Activated CD8-positive, alpha-beta memory T cell treated with anti-CD3 and anti-CD28 coated beads for 36 hours (primary cell): ENCODE data around the gene CXXC5. TPM values are rescaled to one million over a fixed set of nuclear protein-coding genes. Genes with fewer than 3 reads are reported as not detected.

ENCODE experiments used
- CTCF ChIA-PET: fragments of 350-600 bp; sonication (Branson Sonifier 250); formaldehyde crosslinking; loops from one replicate; lab custom pipeline; 2021; ENCODE audit warnings: antibody characterized with exemption; lab: Charles Lee
- POLR2A ChIA-PET: fragments of 350-600 bp; sonication (Branson Sonifier 250); formaldehyde crosslinking; loops from one replicate; lab custom pipeline; 2021; ENCODE audit warnings: antibody characterized with exemption; lab: Charles Lee
- total RNA-seq, 2 experiments: library from RNA; stranded (reverse); gene quantifications; one replicate each; pipeline ENCODE4 v1.2.3, GENCODE V29; 2021

The CXXC5 gene
- total RNA-seq, 2 experiments from 2014 or later = 2.7 TPM

DNA sequence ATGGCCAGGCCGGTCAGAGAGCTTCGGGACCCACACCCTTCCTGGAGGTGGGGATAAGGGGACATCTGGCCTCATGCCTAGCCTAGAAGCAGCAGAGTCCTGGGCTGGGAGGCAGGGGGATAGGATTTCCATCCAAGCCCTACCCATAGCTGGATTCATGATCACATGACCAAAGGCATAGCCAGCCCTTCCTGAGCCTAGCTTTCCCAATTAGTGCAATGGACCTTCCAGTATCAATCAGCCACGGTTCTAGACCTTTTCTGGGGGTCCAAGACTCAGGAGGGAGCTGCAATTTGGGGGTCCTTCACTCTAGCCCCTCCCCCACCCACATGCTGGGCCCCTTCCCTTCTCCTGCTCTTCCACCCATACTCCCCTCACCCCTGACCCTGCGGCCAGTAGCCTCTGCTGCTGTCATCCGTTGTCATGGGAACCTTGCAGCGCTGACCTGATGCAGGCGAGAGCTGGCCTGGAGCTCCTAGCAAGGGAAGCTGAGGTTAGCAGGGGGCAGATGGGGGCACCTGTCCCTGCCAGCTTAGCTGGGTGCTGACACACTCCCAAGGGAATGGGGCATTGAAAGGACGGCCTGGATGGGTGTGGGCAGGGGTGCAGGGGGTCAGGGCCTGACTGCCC lies 44.6 kb downstream of the CXXC5 start:
- ChIA-PET POLR2A (no interaction called here), CTCF (interaction anchor here (1.4 to 6.5 kb wide), 2 partner anchors 60 to 66 kb away, joined by 4 to 44 read pairs; no protein-coding TSS in a partner anchor)

DNA sequence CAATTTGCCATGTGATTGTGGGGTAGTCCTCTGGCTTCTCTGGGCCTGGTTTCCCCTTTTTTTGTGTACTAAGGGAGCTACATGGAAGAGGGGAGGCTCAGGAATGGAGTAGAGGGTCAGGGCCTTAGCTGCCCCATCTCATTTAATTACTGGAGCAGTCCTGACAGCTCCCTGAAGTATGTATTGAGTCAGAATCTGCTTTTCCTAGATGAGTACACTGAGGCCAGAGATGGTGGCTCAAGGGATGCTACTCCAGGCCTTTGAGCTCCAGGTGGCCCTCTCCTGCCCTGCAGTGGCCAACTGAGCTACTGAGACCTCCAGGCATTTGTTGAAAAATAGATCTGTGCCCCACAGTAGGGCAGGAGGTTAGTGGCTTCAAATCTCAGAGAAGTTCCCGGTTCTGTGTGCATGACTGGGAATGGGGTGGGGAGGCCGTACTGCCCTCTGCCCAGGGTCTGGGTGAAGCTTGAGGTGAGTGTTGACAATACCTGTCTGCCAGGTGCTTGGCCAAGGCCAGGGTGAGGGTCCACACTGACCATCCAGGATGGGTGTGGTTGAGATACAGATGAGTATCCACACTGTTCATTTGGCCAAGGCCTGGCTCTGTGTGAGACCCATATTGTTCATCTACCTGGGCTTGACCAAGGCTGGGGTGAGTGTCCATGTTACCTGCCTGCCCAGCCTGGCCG lies 45.7 kb downstream of the CXXC5 start:
- CTCF ChIA-PET = interaction anchor here (1.4 to 6.5 kb wide), 2 partner anchors 61 to 67 kb away, joined by 4 to 44 read pairs; no protein-coding TSS in a partner anchor
- POLR2A ChIA-PET = no interaction called here

DNA sequence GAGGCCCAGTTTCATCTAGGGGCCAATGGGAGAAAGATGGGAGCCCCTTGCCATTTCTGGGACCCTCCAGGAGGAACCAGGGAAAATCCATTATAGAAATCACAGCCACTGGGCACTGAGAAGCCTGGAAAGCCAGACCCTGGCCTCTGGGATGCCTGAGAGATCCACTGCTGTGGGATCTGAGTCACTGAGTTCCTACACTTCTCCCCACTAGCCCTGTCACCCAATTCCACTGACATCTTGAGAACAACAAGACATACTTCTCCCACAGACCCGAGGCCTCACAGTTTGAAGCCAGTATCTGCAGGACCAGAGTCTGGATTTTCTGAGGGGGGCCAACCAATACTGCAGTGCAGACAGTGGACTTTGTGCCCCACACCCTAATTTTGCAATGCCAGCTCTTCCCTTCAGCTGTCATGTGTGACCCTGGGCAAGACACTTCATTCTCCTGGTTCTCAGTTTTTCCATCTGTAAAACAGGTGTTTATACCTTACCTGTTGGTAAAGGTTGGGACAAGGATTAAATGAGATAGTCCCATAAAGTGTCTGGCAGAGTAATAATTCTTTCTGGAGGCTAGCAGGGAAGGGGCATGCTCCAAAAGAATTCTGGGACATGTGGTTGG lies 46.5 kb downstream of the CXXC5 start:
- ChIA-PET CTCF (no interaction called here), POLR2A (no interaction called here)

DNA sequence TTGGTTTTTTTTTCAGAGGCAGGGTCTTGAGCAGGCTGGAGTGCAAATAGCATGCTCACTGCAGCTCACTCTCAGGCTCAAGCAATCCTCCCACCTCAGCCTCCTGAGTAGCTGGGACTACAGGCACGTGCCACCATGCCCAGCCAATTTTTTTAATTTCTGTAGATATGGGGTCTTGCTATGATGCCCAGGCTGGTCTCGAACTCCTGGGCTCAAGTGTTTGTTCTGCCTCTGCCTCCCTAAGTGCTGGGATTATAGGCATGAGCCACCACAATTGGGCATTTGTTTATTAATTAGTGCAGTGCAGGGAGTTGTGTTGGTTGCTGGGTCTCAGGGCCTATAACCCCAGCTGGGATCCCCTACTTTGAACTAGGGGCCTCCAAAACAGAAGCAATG lies 47.0 kb downstream of the CXXC5 start:
- POLR2A ChIA-PET = no interaction called here
- CTCF ChIA-PET = interaction anchor here (1.5 to 1.6 kb wide), 2 partner anchors 28 to 70 kb away, joined by 3 to 6 read pairs; no protein-coding TSS in a partner anchor

DNA sequence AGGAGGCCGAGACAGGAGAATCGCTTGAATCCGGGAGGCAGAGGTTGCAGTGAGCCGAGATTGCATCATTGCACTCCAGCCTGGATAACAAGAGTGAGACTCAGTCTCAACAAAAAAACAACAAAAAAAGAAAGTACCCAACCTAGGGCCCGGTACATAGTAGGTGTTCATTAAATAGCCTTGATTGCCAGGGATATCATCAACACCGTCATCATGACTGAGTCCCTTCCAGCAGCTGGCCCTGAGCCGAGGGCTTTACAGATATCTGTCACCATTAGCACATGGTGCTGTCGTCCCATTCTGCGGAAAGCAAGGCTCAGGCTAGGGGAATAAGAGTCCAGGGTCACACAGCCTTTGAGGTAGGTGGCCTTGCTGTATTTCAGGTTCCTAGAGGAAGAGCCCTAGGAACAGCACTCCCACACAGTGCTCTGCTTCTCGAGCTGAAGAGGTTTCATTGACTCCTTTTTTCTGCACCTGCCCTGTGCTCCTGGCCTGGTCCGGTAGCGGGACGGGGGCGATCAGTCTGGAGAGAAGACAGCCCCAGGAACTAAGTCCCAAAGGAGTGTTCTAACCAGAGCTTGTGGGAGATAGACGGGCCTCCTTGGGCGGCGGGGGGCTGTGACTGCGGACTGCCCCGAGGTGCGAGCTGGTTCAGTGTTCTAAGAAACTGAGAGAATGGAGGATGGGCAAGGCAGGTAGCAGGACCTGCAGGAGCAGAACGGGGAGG lies 48.2 kb downstream of the CXXC5 start:
- POLR2A ChIA-PET = no interaction called here
- CTCF ChIA-PET = interaction anchor here (0.6 to 1.6 kb wide), 4 partner anchors 29 to 216 kb away, joined by 3 to 6 read pairs (median 3); no protein-coding TSS in a partner anchor

DNA sequence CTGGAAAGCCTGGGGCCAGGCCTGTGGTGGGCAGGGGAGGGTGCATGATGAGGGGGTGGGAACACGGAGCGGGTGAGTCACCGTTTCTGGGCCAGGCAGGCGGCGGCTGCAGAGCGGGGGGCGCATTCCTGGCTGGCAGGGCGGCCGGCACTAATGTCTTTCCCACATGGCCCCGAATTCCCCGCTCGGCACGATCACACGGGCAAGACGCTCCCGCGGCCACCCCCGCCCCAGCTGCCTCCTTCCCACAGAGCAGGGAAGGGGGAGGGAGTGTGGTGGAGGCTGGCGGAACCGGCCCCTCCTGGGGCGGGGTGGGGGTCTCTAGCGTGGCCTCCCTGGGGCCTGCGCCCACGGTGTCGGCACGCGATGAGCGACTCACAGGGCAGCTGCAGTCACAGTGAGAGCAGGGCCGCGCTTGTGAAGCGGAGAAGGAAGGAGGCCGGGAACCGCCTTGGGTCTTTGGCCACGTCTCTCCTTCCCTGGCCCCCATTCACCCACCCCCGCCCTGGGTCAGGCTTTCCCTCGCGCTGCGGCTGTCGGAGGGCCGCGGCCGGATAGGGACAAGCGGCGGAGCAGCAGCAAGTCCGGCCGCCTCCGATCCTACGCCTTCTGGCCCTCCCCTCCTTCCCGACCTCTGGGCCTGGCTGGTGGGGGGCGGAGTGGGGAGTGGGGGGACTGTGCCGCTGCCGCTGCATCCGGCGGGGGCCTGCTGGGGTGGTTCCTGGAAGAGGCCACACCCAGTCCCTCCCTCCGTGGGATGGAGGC lies 48.9 kb downstream of the CXXC5 start:
- POLR2A ChIA-PET = no interaction called here
- CTCF ChIA-PET = interaction anchor here (0.7 kb wide), 1 partner anchor 126 kb away, joined by 3 read pairs; no protein-coding TSS in a partner anchor

DNA sequence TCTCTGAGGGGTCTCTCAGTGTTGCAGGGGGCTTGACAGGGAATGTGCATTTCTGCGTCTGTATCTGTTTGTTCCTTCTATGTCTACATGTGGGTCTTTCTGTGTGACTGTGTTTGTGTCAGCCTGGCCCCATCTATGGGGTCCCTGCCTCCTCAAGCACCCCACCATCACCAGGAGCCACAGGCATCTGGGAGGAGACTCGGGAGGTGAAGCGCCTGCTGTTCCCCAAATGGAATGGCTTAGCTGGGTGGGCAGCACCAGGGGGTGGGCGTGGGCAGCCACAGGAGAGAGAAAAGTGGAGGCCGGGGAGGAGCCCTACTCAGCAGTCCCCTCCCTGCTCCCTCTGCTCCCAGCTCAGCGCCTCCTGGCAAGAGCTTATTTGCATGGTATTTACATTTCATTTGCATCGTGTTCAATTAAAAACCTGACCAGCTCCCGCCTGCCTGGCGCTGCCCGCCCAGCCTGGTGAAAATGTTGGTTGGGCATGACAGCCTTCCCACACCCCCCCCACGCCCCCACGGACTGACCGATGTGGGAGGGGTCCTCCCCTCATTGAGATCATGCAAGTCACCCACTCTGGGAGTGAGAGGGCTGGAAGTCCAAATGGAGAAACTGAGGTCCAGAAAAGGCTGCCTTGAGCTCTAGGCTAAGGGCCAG lies 50.5 kb downstream of the CXXC5 start:
- ChIA-PET POLR2A (no interaction called here), CTCF (interaction anchor here (0.6 kb wide), 1 partner anchor 16 kb away, joined by 4 read pairs; no protein-coding TSS in a partner anchor)

DNA sequence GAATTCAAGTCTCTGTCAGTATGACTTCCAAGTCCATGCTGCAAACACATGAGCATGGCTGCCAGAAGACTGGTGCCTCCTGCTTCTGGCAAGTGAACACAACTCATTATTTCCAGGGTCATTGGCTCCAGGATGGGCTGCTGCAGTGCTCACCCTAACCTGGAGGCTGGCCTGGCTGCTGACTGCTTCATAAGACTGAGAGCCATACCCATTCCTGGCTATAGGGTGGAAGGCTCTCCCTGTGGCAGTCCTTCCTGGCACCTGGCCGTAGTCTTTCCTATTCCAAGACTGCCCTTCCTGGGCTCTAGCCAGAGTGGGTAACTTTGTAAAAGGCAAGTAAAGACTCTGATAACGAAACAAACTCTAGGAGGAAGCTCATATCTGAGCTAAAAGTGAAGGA lies 51.2 kb downstream of the CXXC5 start:
- ChIA-PET CTCF (interaction anchor here (1.0 kb wide), 1 partner anchor 28 kb away, joined by 3 read pairs; no protein-coding TSS in a partner anchor), POLR2A (no interaction called here)

DNA sequence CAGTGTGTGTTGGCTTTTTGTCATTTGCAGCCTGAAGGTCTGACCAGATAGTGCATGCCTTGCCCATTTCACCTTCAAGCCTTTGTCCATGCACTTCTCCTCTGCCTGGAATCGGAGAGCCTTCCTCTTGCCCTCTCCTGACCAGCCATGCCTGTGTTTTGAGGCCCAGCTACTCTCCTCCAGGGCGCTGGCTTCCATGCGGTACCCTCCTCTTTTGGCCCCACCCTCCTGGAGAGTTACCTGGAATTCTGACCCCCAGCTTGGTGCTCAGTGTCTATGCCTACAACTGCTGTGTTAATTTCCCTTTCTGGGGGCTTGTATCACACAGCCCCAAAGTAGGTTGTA lies 52.5 kb downstream of the CXXC5 start:
- POLR2A ChIA-PET = interaction anchor here (0.5 kb wide), 1 partner anchor 279 kb away, joined by 4 read pairs; no protein-coding TSS in a partner anchor
- CTCF ChIA-PET = interaction anchor here (0.7 to 2.2 kb wide), 5 partner anchors 11 to 158 kb away, joined by 3 to 13 read pairs (median 3); no protein-coding TSS in a partner anchor

DNA sequence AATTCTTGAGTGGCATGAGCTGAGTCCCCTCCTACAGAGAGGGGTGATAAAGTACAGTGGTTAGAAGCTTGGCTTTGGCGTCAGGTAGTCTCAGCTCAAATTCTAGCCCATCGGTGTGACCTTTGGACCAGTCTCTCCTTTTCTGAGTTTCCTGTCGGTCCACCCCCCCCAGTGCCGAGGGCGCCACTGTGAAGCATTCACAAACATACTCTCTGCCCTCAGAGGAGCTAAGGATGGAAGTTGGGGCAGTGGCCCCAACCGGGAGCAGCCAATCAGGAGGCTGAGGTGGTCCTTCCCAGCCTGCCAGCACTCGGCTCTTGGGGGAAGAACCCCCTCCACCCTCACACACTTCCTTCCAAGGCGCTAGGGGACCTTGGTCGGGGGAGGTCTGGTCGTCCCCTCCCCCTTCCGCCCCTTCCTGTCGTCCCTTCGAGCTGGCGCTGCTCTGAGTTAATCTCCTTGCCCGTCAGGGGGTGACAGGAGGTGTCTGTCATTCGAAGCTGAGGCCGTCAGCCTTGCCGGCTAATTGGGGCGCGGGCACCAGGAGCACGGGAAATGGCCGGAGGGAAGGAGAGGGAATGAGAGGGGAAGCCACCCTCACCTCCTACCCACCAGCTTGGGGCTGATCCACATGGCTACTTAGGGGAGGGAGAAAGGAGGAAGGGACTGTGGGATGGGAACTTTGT lies 53.0 kb downstream of the CXXC5 start:
- CTCF ChIA-PET = interaction anchor here (0.7 to 2.2 kb wide), 5 partner anchors 10 to 157 kb away, joined by 3 to 13 read pairs (median 3); no protein-coding TSS in a partner anchor
- POLR2A ChIA-PET = interaction anchor here (0.5 to 0.6 kb wide), 3 partner anchors 74 to 388 kb away, joined by 3 to 4 read pairs (median 4); no protein-coding TSS in a partner anchor

DNA sequence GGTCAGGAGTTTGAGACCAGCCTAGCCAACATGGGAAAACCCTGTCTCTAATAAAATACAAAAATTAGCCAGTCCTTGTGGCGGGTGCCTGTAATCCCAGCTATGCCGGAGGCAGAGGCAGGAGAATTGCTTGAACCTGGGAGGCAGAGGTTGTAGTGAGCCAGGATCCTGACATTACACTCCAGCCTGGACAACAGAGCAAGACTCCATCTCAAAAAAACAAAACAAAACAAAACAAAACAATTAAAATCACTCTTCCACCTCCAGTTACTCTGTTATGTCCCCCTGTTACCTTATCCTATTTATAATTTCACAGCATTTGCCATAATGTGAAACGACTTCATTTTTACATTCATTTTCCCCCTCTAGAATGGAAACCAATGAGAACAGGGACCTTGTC lies 54.4 kb downstream of the CXXC5 start:
- POLR2A ChIA-PET = no interaction called here
- CTCF ChIA-PET = interaction anchor here (2.1 to 2.2 kb wide), 2 partner anchors 9 to 63 kb away, joined by 10 to 13 read pairs; no protein-coding TSS in a partner anchor

DNA sequence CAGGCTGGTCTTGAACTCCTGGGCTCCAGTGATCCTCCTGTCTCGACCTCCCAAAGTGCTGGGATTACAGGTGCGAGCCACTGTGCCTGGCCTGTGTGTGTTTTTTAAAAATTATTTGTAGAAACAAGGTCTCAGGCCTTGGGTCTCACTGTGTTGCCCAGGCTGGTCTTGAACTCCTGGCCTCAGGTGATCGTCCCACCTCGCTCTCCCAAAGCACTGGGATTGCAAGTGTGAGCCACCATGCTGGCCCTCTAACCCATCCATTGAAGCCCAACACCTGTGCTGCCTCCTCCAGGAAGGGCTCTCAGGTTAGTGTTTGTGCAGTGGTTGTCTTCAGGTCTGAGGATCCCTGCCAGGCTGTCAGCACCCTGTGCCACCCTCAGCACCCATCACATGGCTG lies 56.6 kb downstream of the CXXC5 start:
- ChIA-PET CTCF (interaction anchor here (1.0 kb wide), 1 partner anchor 34 kb away, joined by 3 read pairs; no protein-coding TSS in a partner anchor), POLR2A (interaction anchor here (0.6 to 0.7 kb wide), 2 partner anchors 119 to 1924 kb away, joined by 4 to 6 read pairs; no protein-coding TSS in a partner anchor)

DNA sequence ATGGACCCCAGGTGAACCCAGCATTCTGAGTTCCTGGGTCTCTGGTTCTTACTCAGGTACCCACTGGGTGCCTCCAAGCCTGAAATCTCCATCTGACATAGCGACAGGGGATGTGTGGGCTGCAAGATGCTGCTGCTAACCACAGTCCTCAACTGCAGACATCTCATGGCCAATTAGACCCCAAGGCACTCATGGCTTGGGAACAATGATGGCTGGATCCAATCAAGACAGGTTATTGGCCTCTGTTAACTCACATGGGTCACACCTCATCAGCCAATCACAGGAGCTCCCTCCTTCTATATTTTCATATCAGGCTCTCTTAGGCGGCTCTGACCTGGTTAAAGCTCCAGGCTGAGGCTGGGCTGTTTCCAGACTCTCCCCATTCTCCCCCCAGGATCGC lies 57.0 kb downstream of the CXXC5 start:
- POLR2A ChIA-PET = interaction anchor here (0.6 to 1.0 kb wide), 2 partner anchors 42 to 119 kb away, joined by 3 to 6 read pairs; no protein-coding TSS in a partner anchor
- CTCF ChIA-PET = interaction anchor here (1.0 kb wide), 1 partner anchor 34 kb away, joined by 3 read pairs; no protein-coding TSS in a partner anchor

DNA sequence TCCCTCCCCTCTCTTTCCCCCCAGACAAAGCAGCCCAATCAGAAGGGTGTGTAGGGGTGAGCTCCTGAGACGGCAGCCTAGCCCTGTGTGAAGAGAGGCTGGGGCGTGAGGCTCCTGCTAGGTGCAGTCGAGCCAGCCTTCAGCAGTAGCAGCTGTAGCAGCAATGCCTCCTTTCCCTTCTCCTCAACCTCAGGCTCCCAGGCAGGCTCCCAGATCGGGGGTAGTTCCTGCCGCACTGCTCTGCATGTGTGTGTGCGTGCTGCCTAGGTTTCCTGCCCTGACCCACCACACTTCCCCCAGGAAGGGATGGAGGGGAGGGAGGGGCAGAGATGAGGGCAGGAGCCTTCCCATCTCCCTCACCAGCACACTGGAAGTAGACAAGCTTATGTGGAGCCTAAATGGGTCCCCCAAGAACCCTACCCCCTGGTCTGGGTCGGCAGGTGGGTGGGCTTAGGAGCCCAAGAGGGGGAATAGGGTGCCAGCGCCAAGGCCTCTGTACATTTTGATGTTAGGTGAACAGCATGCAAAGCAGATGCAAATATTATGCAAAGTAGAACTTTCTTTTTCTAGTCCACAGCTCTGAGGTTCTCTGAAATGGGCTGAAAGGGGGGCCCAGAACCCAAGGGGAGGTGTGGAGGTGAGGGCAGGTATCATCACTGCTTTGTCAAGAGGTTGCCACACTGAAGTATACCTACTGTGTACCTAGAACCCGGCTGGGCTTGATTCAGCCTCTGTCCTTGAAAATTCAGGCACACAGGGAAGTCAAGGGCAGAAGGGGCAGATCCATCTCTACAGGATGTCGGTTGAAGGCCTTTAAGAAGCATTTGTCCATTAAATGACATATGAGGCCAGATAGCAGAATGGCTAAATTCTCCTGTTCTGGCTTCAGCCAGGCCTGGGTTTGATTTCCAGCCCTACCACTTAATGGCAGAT lies 57.8 kb downstream of the CXXC5 start:
- ChIA-PET POLR2A (interaction anchor here (1.0 kb wide), 1 partner anchor 41 kb away, joined by 3 read pairs; no protein-coding TSS in a partner anchor), CTCF (interaction anchor here (1.0 kb wide), 1 partner anchor 35 kb away, joined by 3 read pairs; no protein-coding TSS in a partner anchor)

DNA sequence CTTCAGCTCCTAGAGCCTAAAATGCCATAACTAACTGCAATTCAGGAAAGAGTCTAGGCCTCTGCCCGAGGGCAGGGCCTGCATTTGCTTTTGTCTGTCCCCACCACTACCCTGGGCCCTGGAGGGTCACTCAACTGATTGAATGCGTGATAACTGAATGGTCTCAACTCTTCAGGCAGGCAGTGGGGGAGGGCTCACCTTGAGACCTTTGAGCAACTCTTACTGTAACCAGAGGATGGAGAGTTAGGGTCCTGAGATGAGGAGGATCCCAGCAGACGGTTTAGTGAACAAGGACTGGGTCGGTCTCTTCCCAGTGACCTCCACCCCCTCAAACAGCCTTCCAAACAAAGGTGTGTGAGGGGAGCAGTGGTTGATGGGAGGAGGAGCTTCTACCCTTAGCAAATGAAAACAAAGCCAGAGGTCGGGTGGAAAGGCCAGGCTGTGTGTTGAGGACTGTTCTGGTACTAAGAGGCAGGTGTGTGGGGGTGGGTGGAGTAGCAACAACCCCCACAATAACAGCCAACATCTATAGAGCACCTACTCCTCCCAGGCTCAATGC lies 59.4 kb downstream of the CXXC5 start:
- POLR2A ChIA-PET = no interaction called here
- CTCF ChIA-PET = interaction anchor here (1.5 kb wide), 1 partner anchor 74 kb away, joined by 7 read pairs; no protein-coding TSS in a partner anchor
